Keratinocyte (primary cell): ENCODE measurements around the gene DTD2.

Experiments
- CTCF ChIP-seq, 3 experiments: IDR thresholded peaks in 1 of 3; conservative IDR thresholded peaks in 1 of 3; optimal IDR thresholded peaks in 1 of 3; 2 replicates in 2 of 3; 3 replicates in 1 of 3; pipeline versions ENCODE3 to v1.5.1; 2011; ENCODE audit warnings: low read length in 3 of 3, mild to moderate bottlenecking in 3 of 3, moderate library complexity in 2 of 3, control low read depth in 1 of 3, inconsistent platforms in 1 of 3; ENCODE audit not compliant: insufficient read depth in 2 of 3; ENCODE audit errors: extremely low read depth in 1 of 3
- EZH2 ChIP-seq: IDR thresholded peaks from one replicate; pipeline ENCODE4 v1.6.1; 2012; ENCODE audit warnings: inconsistent platforms, mild to moderate bottlenecking, low read length, moderate library complexity

GRCh38 chr14:31489691-31490090 lies 32.4 kb upstream of the DTD2 start:
- TF ChIP-seq CTCF (optimal IDR thresholded peaks at IDR 0.05 in 1 of 3, IDR thresholded peaks at IDR 0.05 in 1 of 3, conservative IDR thresholded peaks at IDR 0.05 in 1 of 3; ENCODE audit: extremely low read depth in 1 of 3, insufficient read depth in 2 of 3, low read length in 3 of 3): no peak
- TF ChIP-seq EZH2: no peak
